H9 (cell line): ENCODE results near the gene NDUFB10. TPM values are rescaled to one million over a fixed set of nuclear protein-coding genes. Genes with fewer than 3 reads are reported as not detected.

Experiments used
- DNase-seq: peaks from one replicate; pipeline ENCODE4 v3.0.0-alpha.2; 2017
- H2AFZ ChIP-seq: one replicate; pipeline ENCODE4 v1.6.1; 2013; ENCODE audit warnings: mild to moderate bottlenecking, low read length, control low read depth, moderate library complexity
- H2AK5ac ChIP-seq: 2 replicates; pipeline ENCODE4 v1.6.1; 2013; ENCODE audit warnings: low read length, control low read depth, mixed read lengths; ENCODE audit not compliant: insufficient read length
- H2BK120ac ChIP-seq: one replicate; pipeline ENCODE4 v1.6.1; 2013; ENCODE audit warnings: low read depth, mild to moderate bottlenecking, low read length, control low read depth, inconsistent platforms; ENCODE audit not compliant: poor library complexity, severe bottlenecking
- H2BK12ac ChIP-seq: 2 replicates; pipeline ENCODE4 v1.6.1; 2013; ENCODE audit warnings: low read length, control low read depth, mixed read lengths, low read depth; ENCODE audit not compliant: insufficient read length
- H2BK15ac ChIP-seq: 2 replicates; pipeline ENCODE4 v1.6.1; 2013; ENCODE audit warnings: low read depth, low read length, control low read depth
- H2BK20ac ChIP-seq: one replicate; pipeline ENCODE4 v1.6.1; 2013; ENCODE audit warnings: low read depth, mild to moderate bottlenecking, low read length, control low read depth, inconsistent platforms; ENCODE audit not compliant: poor library complexity, severe bottlenecking
- H2BK5ac ChIP-seq: 2 replicates; pipeline ENCODE4 v1.6.1; 2013; ENCODE audit warnings: low read length, control low read depth, mixed read lengths; ENCODE audit not compliant: insufficient read length
- H3K14ac ChIP-seq: 2 replicates; pipeline ENCODE4 v1.6.1; 2013; ENCODE audit warnings: low read length, control low read depth; ENCODE audit not compliant: insufficient read depth
- H3K18ac ChIP-seq: 2 replicates; pipeline ENCODE4 v1.6.1; 2013; ENCODE audit warnings: low read depth, mild to moderate bottlenecking, mixed read lengths, low read length, control low read depth; ENCODE audit not compliant: insufficient read length
- H3K23ac ChIP-seq: 2 replicates; pipeline ENCODE4 v1.6.1; 2013; ENCODE audit warnings: low read length, control low read depth, mixed read lengths, low read depth; ENCODE audit not compliant: insufficient read length
- H3K23me2 ChIP-seq: 2 replicates; pipeline ENCODE4 v1.6.1; 2013; ENCODE audit warnings: low read depth, mild to moderate bottlenecking, mixed read lengths, low read length, control low read depth; ENCODE audit not compliant: insufficient read length, poor library complexity, severe bottlenecking
- H3K27ac ChIP-seq: 2 replicates; pipeline ENCODE4 v1.5.1; 2013; ENCODE audit warnings: low read length, control low read depth, mixed read lengths, low read depth; ENCODE audit not compliant: insufficient read length
- H3K27me3 ChIP-seq: 2 replicates; pipeline ENCODE4 v1.6.1; 2013; ENCODE audit warnings: low read length, control low read depth, inconsistent platforms; ENCODE audit not compliant: insufficient read depth
- H3K4ac ChIP-seq: 2 replicates; pipeline ENCODE4 v1.6.1; 2013; ENCODE audit warnings: low read depth, mild to moderate bottlenecking, control low read depth, inconsistent platforms, low read length, moderate library complexity
- H3K4me1 ChIP-seq: 2 replicates; pipeline ENCODE4 v1.6.1; 2013; ENCODE audit warnings: low read length, control low read depth, inconsistent platforms; ENCODE audit not compliant: insufficient read depth
- H3K4me2 ChIP-seq: 2 replicates; pipeline ENCODE4 v1.6.1; 2013; ENCODE audit warnings: low read length, control low read depth, mixed read lengths; ENCODE audit not compliant: insufficient read length, insufficient read depth
- H3K56ac ChIP-seq: 2 replicates; pipeline ENCODE4 v1.6.1; 2013; ENCODE audit warnings: low read depth, mild to moderate bottlenecking, mixed read lengths, low read length, control low read depth; ENCODE audit not compliant: insufficient read length
- H3K79me1 ChIP-seq: 2 replicates; pipeline ENCODE4 v1.6.1; 2013; ENCODE audit warnings: low read depth, mild to moderate bottlenecking, moderate library complexity, low read length, control low read depth, inconsistent platforms; ENCODE audit not compliant: insufficient read depth, poor library complexity, severe bottlenecking
- H3K79me2 ChIP-seq: 2 replicates; pipeline ENCODE4 v1.6.1; 2013; ENCODE audit warnings: low read length, control low read depth, inconsistent platforms; ENCODE audit not compliant: insufficient read depth
- H3K9ac ChIP-seq: 2 replicates; pipeline ENCODE4 v1.6.1; 2013; ENCODE audit warnings: low read length, control low read depth, mixed read lengths; ENCODE audit not compliant: insufficient read length; ENCODE audit errors: extremely low read depth
- H3K9me3 ChIP-seq: one replicate; pipeline ENCODE4 v1.6.1; 2013; ENCODE audit warnings: low read depth, low read length, inconsistent platforms; ENCODE audit not compliant: control insufficient read depth
- H3T11ph ChIP-seq: one replicate; pipeline ENCODE4 v1.6.1; 2013; ENCODE audit warnings: mild to moderate bottlenecking, low read length, control low read depth, inconsistent platforms
- H4K20me1 ChIP-seq: one replicate; pipeline ENCODE4 v1.6.1; 2013; ENCODE audit not compliant: control insufficient read depth, insufficient read length, insufficient read depth
- H4K5ac ChIP-seq: 2 replicates; pipeline ENCODE4 v1.6.1; 2013; ENCODE audit warnings: low read depth, mild to moderate bottlenecking, mixed read lengths, low read length, control low read depth; ENCODE audit not compliant: insufficient read length
- H4K8ac ChIP-seq: replicated peaks from 2 replicates; pipeline ENCODE4 v1.6.1; 2013; ENCODE audit warnings: low read length, control low read depth, mixed read lengths, low read depth; ENCODE audit not compliant: insufficient read length
- H4K91ac ChIP-seq: 2 replicates; pipeline ENCODE4 v1.6.1; 2013; ENCODE audit warnings: low read depth, mild to moderate bottlenecking, moderate library complexity, mixed read lengths, low read length, control low read depth; ENCODE audit not compliant: insufficient read length
- H3K27ac Mint-ChIP-seq, 3 experiments: 2 replicates in 2 of 3; 3 replicates in 1 of 3; pipeline ENCODE4 v1.8.0; 2020 to 2021; ENCODE audit warnings: mixed read lengths in 3 of 3, mild to moderate bottlenecking in 1 of 3, moderate library complexity in 1 of 3
- H3K27me3 Mint-ChIP-seq: 2 replicates; pipeline ENCODE4 v1.8.0; 2021; ENCODE audit warnings: low read depth, mild to moderate bottlenecking, moderate library complexity, mixed read lengths
- H3K36me3 Mint-ChIP-seq, 3 experiments: 2 replicates in 2 of 3; 3 replicates in 1 of 3; pipeline ENCODE4 v1.8.0; 2020 to 2021; ENCODE audit warnings: low read depth in 3 of 3, mixed read lengths in 3 of 3; ENCODE audit not compliant: insufficient read depth in 1 of 3
- H3K4me1 Mint-ChIP-seq, 2 experiments: 2 replicates each; pipeline ENCODE4 v1.8.0; 2020; ENCODE audit warnings: mixed read lengths in 2 of 2
- H3K4me3 Mint-ChIP-seq, 2 experiments: 2 replicates in 1 of 2; 3 replicates in 1 of 2; pipeline ENCODE4 v1.8.0; 2020 to 2021; ENCODE audit warnings: mild to moderate bottlenecking in 2 of 2, mixed read lengths in 2 of 2, moderate library complexity in 1 of 2
- H3K9me3 Mint-ChIP-seq, 2 experiments: 2 replicates in 1 of 2; 3 replicates in 1 of 2; pipeline ENCODE4 v1.8.0; 2020; ENCODE audit warnings: mild to moderate bottlenecking in 2 of 2, mixed read lengths in 2 of 2, moderate library complexity in 1 of 2
- WGBS: extraction: QIAGEN DNeasy Blood & Tissue Kit; methylation state at CpG from one replicate; pipeline ENCODE4 v1.1.7; 2013; ENCODE audit warnings: missing lambda C conversion rate, low lambda C conversion rate, mixed read lengths; ENCODE audit not compliant: insufficient read length; ENCODE audit errors: extremely low coverage; 5-methylcytosine and 5-hydroxymethylcytosine counted together
- total RNA-seq: library from RNA; stranded (reverse); gene quantifications from 2 replicates; pipeline ENCODE4 v1.2.1, GENCODE V29; 2021
- TF ChIP-seq, protein P1 (sequence below): fragments of 200-600 bp; sonication (generic); conservative IDR thresholded peaks from 3 replicates; pipeline ENCODE4 v1.8.0; 2021; ENCODE audit warnings: antibody characterized with exemption, mild to moderate bottlenecking

Gene NDUFB10
- total RNA-seq, 1 experiment from 2014 or later = 191 TPM

DNA sequence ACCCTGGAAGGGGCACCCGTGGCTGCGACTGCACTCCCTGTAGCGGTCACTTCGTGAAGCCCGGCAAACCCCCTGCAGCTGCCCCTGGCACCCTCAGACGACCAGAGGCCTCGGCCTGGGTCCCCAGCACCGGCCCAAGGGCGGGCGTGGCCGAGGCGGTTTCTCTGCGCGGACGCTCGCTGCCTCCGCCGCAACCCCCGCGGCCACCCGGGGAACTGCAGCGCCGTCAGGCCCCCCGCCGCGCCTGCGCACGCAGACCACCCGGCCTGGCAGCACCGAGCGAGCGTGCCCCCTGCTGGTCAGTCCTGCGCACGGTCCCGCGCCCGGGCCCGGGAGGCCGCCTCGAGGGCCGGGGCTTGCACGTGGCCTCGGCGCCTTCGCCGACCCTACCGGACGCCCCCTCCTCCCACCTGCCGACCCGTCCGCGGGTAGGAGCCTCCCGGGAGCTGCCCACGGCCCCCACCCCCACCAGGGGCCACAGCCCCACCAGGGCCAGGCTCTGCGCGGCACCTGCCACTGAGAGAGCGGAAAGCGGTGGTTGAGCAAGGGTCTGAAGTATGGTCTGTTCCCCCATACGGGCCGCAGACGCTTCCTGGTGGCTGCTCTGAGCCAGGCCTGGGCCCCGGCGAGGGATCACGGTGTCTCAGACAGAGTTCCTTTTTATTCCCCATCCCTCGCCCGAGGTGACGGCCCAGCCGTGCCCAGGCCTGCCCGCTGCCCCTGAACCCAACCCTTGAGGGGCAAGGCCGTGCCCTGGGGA, 29.6 kb upstream of the NDUFB10 start:
- Histone ChIP-seq H4K91ac (no peak overlapping the region), H3K14ac (no peak overlapping the region), H3K23me2 (peaks cover 3% of the 10 kb centered on the region), H3K27ac (no peak overlapping the region), H2BK5ac (no peak overlapping the region), H3K56ac (no peak overlapping the region), H3K79me2 (no peaks in the 10 kb centered on the region), H3K4ac (no peak overlapping the region), H3K9me3 (no peaks in the 10 kb centered on the region), H2BK20ac (no peak overlapping the region), H2BK12ac (no peak overlapping the region), H3K4me1 (no peaks in the 10 kb centered on the region), H3K4me2 (peak overlapping the region; percentile 49), H3K27me3 (no peaks in the 10 kb centered on the region), H3T11ph (no peak overlapping the region), H4K8ac (no peak overlapping the region), H3K18ac (no peak overlapping the region), H4K20me1 (no peaks in the 10 kb centered on the region), H3K9ac (no peak overlapping the region), H2BK120ac (no peak overlapping the region), H2BK15ac (no peak overlapping the region), H2AFZ (no peak overlapping the region), H3K79me1 (no peaks in the 10 kb centered on the region), H4K5ac (no peak overlapping the region), H3K23ac (no peak overlapping the region), H2AK5ac (no peak overlapping the region)
- TF ChIP-seq, protein P1, sequence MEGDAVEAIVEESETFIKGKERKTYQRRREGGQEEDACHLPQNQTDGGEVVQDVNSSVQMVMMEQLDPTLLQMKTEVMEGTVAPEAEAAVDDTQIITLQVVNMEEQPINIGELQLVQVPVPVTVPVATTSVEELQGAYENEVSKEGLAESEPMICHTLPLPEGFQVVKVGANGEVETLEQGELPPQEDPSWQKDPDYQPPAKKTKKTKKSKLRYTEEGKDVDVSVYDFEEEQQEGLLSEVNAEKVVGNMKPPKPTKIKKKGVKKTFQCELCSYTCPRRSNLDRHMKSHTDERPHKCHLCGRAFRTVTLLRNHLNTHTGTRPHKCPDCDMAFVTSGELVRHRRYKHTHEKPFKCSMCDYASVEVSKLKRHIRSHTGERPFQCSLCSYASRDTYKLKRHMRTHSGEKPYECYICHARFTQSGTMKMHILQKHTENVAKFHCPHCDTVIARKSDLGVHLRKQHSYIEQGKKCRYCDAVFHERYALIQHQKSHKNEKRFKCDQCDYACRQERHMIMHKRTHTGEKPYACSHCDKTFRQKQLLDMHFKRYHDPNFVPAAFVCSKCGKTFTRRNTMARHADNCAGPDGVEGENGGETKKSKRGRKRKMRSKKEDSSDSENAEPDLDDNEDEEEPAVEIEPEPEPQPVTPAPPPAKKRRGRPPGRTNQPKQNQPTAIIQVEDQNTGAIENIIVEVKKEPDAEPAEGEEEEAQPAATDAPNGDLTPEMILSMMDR = peak; percentile 96
- Mint-ChIP-seq H3K9me3 (peaks cover 0 to 3% of the 10 kb centered on the region in 2 experiments; a peak in 1 of 5 replicates), H3K27me3 (peaks cover 33% of the 10 kb centered on the region), H3K27ac (no peak overlapping the region), H3K4me3 (peak overlapping the region; percentile 44 to 56; a peak in 3 of 5 replicates), H3K4me1 (peaks cover 2 to 15% of the 10 kb centered on the region in 2 experiments), H3K36me3 (no peaks in the 10 kb centered on the region)
- WGBS = no CpG with 5 or more reads among the region's 70 CpGs
- peak; percentile 88 for DNase-seq
